Activated CD8-positive, alpha-beta T cell treated with anti-CD3 and anti-CD28 coated beads for 36 hours (primary cell): ENCODE results near the gene TAF5. TPM values are rescaled to one million over a fixed set of nuclear protein-coding genes. Genes with fewer than 3 reads are reported as not detected.
"Not testable (repeated sequence)": the region's sequence is repeated elsewhere in the genome, so short reads cannot be mapped to it uniquely, and the experiment has no call there.

ENCODE experiments used
- ATAC-seq: fragments of 200-7000 bp; cut with Tn5 transposase; one replicate; pipeline ENCODE4 v1.10.0; 2021; ENCODE audit warnings: mild to moderate bottlenecking, moderate library complexity
- CTCF ChIA-PET: fragments of 350-600 bp; sonication (Branson Sonifier 250); formaldehyde crosslinking; loops from one replicate; lab custom pipeline; 2021; ENCODE audit warnings: antibody characterized with exemption; lab: Charles Lee
- POLR2A ChIA-PET: fragments of 350-600 bp; sonication (Branson Sonifier 250); formaldehyde crosslinking; loops from one replicate; lab custom pipeline; 2021; ENCODE audit warnings: antibody characterized with exemption; lab: Charles Lee
- DNase-seq: peaks from one replicate; pipeline ENCODE4 v3.0.0-alpha.2; 2020
- H3K27ac Mint-ChIP-seq: one replicate; pipeline ENCODE4 v1.8.0; 2021; ENCODE audit warnings: mild to moderate bottlenecking, mixed read lengths
- H3K27me3 Mint-ChIP-seq: one replicate; pipeline ENCODE4 v1.8.0; 2021; ENCODE audit warnings: mixed read lengths
- H3K36me3 Mint-ChIP-seq: one replicate; pipeline ENCODE4 v1.8.0; 2021; ENCODE audit warnings: low read depth, mixed read lengths
- H3K4me1 Mint-ChIP-seq: one replicate; pipeline ENCODE4 v1.8.0; 2021; ENCODE audit warnings: low read depth, mixed read lengths
- H3K4me3 Mint-ChIP-seq: one replicate; pipeline ENCODE4 v1.8.0; 2021; ENCODE audit warnings: mild to moderate bottlenecking, moderate library complexity, mixed read lengths
- H3K9me3 Mint-ChIP-seq: one replicate; pipeline ENCODE4 v1.8.0; 2021; ENCODE audit warnings: mixed read lengths
- intact Hi-C: fragments of 100-400 bp; cut with micrococcal nuclease; formaldehyde crosslinking; loops from one replicate; pipeline ENCODE4 v1.10.0; 2022
- total RNA-seq, 2 experiments: library from RNA; stranded (reverse); gene quantifications; one replicate each; pipeline ENCODE4 v1.2.3, GENCODE V29; 2021
- TF ChIP-seq, protein P1 (sequence below): fragments of 200-600 bp; IDR thresholded peaks from one replicate; pipeline ENCODE4 v1.8.0; 2022; ENCODE audit warnings: antibody characterized with exemption, mild to moderate bottlenecking

TAF5 gene
- total RNA-seq, 2 experiments from 2014 or later, result 11.1 to 13.0 TPM

- Mint-ChIP-seq H3K27me3 (no peaks in the 10 kb centered on the region), H3K36me3 (peaks cover 24% of the 10 kb centered on the region), H3K4me3 (no peak overlapping the region), H3K4me1 (no peaks in the 10 kb centered on the region), H3K9me3 (no peaks in the 10 kb centered on the region), H3K27ac (no peak overlapping the region)
- ATAC-seq (no peak), DNase-seq (no peak)
- POLR2A ChIA-PET, result interaction anchor here (0.6 to 0.7 kb wide), 2 partner anchors 11 to 154 kb away, joined by 3 to 4 read pairs; no protein-coding TSS in a partner anchor
- intact Hi-C loops, result no loop called here
- TF ChIP-seq, protein P1, sequence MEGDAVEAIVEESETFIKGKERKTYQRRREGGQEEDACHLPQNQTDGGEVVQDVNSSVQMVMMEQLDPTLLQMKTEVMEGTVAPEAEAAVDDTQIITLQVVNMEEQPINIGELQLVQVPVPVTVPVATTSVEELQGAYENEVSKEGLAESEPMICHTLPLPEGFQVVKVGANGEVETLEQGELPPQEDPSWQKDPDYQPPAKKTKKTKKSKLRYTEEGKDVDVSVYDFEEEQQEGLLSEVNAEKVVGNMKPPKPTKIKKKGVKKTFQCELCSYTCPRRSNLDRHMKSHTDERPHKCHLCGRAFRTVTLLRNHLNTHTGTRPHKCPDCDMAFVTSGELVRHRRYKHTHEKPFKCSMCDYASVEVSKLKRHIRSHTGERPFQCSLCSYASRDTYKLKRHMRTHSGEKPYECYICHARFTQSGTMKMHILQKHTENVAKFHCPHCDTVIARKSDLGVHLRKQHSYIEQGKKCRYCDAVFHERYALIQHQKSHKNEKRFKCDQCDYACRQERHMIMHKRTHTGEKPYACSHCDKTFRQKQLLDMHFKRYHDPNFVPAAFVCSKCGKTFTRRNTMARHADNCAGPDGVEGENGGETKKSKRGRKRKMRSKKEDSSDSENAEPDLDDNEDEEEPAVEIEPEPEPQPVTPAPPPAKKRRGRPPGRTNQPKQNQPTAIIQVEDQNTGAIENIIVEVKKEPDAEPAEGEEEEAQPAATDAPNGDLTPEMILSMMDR, result no peak
- CTCF ChIA-PET, result no interaction called here
These were observed 31.4 kb upstream of the TAF5 start for GRCh38 chr10:103336370-103336769.

DNA sequence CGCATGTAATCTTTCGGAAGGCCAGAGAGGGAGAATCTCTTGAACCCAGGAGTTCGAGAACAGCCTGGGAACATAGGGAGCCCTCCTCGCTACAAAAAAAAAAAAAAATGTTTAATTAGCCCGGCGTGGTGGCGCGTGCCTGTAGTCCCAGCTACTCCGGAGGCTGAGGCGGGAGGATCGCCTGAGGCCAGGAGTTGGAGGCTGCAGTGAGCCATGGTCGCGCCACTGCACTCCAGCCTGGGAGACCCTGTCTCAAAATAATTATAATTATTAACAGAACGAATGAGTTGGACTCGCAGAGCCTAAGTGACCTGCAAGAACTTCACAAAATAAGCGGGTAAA, 17.6 kb upstream of the TAF5 start:
- peak overlapping the region; percentile 59 for H3K27ac Mint-ChIP-seq
- no peak for DNase-seq
- POLR2A ChIA-PET, result interaction anchor here (0.9 to 1.5 kb wide), 4 partner anchors 16 to 46 kb away, joined by 3 to 8 read pairs (median 5); partner anchors contain the start of genes ATP5MK, PDCD11 and TAF5

DNA sequence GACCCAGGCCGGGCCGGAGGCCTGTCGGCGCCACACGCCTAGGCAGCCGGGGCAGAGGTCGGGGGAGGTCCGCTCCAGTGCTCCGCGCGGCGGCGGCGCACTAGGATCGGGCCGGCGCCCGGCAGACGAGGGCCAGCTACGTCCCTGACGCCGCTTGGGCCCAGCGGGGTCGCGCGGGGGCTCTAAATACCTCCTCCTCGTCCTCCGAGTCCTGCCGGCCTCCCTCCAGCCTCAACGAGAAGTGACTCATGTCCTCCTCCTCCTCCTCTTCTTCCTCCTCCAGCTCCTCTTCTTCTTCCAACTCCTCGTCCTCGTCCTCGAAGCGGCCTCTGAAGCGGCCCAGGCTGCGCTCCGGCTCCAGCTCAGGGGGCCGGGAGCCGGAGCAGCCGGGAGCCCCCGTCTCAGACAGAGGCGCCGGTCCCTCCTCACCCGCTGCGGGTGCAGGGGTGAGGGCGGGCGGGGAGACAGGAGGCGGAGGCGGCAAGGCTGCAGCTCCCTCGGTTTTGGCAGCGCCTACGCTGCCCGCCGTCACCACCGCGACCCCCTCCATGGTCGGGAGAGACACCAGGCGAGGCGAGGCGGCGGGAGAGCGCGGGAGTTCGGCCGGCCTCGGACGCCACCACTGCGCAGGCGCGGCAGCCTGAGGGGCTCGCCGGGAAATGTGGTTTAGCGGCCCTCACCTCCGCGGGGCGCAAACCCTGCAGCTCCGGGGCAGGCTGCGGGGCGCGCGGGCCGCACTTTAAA, 17.1 kb upstream of the TAF5 start, which contains the start of gene PCGF6:
TSS of gene PCGF6 (minus strand) at position 624 of the 744 bp plus-strand sequence. CDS start at position 550, 74 bp downstream.
- DNase-seq (peak; percentile 78), ATAC-seq (peak; percentile 86)
- Mint-ChIP-seq H3K27ac (peak within 1 kb of the TSS; percentile 88), H3K27me3 (no peaks in the 10 kb centered on the region), H3K4me3 (peak within 1 kb of the TSS; percentile 91), H3K4me1 (peaks cover 5% of the 10 kb centered on the region), H3K9me3 (no peaks in the 10 kb centered on the region), H3K36me3 (peaks cover 12% of the 10 kb centered on the region)
- ChIA-PET POLR2A (interaction anchor here (0.9 to 1.5 kb wide), 4 partner anchors 16 to 46 kb away, joined by 3 to 8 read pairs (median 5); partner anchors contain the start of genes ATP5MK, PDCD11 and TAF5), CTCF (interaction anchor here (2.0 kb wide), 1 partner anchor 17 kb away, joined by 9 read pairs; no protein-coding TSS in a partner anchor)
- intact Hi-C loops, result no loop called here
- TF ChIP-seq, protein P1, result no peak

More for the DNA sequence above, 17.6 kb upstream of the TAF5 start:
- intact Hi-C loops, result no loop called here
- peaks cover 5% of the 10 kb centered on the region for H3K4me1 Mint-ChIP-seq
- H3K36me3 Mint-ChIP-seq, result peaks cover 12% of the 10 kb centered on the region
- no peak for ATAC-seq
- TF ChIP-seq, protein P1, result no peak
- peak overlapping the region; percentile 91 for H3K4me3 Mint-ChIP-seq
- H3K9me3 Mint-ChIP-seq, result no peaks in the 10 kb centered on the region
- no peaks in the 10 kb centered on the region for H3K27me3 Mint-ChIP-seq
- CTCF ChIA-PET, result interaction anchor here (2.0 kb wide), 1 partner anchor 16 kb away, joined by 9 read pairs; no protein-coding TSS in a partner anchor

GRCh38 chr10:103353281-103353680, 14.5 kb upstream of the TAF5 start:
- no peaks in the 10 kb centered on the region for H3K27me3 Mint-ChIP-seq
- TF ChIP-seq, protein P1, result no peak
- POLR2A ChIA-PET, result interaction anchor here (1.6 kb wide), 1 partner anchor 43 kb away, joined by 4 read pairs; the partner anchor contains the start of genes ATP5MK and PDCD11
- CTCF ChIA-PET, result interaction anchor here (0.9 to 1.0 kb wide), 2 partner anchors 132 to 589 kb away, joined by 3 to 6 read pairs; no protein-coding TSS in a partner anchor
- no peak for DNase-seq
- intact Hi-C loops, result no loop called here
- H3K36me3 Mint-ChIP-seq, result peaks cover 6% of the 10 kb centered on the region
- H3K27ac Mint-ChIP-seq, result no peak overlapping the region
- H3K4me3 Mint-ChIP-seq, result no peak overlapping the region
- H3K4me1 Mint-ChIP-seq, result peaks cover 5% of the 10 kb centered on the region
- H3K9me3 Mint-ChIP-seq, result no peaks in the 10 kb centered on the region
- ATAC-seq, result no peak

DNA sequence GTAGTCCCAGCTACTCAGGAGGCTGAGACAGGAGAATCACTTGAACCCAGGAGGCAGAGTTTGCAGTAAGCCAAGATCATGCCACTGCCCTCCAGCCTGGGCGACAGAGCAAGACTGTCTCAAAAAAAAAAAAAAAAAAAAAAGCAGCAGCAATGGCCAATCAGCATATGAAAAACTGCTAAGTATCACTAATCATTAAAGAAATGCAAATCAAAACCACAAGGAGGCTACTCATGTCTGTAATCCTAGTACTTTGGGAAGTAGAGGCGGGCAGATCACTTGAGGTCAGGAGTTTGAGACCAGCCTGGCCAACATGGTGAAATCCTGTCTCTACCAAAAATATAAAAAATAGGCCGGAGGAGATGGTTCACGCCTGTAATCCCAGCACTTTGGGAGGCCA, 13.2 kb upstream of the TAF5 start:
- intact Hi-C loops, H3K4me1 Mint-ChIP-seq, DNase-seq, H3K4me3 Mint-ChIP-seq, CTCF ChIA-PET, ATAC-seq, H3K27ac Mint-ChIP-seq, H3K9me3 Mint-ChIP-seq, H3K36me3 Mint-ChIP-seq, H3K27me3 Mint-ChIP-seq: not testable (repeated sequence)
- POLR2A ChIA-PET, result interaction anchor here (1.6 kb wide), 1 partner anchor 42 kb away, joined by 4 read pairs; the partner anchor contains the start of genes ATP5MK and PDCD11
